ENCODE data around the gene MTREX.
A peak's percentile ranks its signal among the peaks of the same experiment; 100 is the strongest.

MTREX gene

GRCh38 chr5:55345327-55345726 is 37.5 kb downstream of the MTREX start:
- TF ChIP-seq, protein P1, sequence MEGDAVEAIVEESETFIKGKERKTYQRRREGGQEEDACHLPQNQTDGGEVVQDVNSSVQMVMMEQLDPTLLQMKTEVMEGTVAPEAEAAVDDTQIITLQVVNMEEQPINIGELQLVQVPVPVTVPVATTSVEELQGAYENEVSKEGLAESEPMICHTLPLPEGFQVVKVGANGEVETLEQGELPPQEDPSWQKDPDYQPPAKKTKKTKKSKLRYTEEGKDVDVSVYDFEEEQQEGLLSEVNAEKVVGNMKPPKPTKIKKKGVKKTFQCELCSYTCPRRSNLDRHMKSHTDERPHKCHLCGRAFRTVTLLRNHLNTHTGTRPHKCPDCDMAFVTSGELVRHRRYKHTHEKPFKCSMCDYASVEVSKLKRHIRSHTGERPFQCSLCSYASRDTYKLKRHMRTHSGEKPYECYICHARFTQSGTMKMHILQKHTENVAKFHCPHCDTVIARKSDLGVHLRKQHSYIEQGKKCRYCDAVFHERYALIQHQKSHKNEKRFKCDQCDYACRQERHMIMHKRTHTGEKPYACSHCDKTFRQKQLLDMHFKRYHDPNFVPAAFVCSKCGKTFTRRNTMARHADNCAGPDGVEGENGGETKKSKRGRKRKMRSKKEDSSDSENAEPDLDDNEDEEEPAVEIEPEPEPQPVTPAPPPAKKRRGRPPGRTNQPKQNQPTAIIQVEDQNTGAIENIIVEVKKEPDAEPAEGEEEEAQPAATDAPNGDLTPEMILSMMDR (conservative IDR thresholded peaks at IDR 0.05; ENCODE audit: control insufficient read depth, insufficient read depth, low read depth, low read length): no peak
- DNase-seq (ENCODE audit: low read depth): no peak
- no peak overlapping the region for H3K4me3 ChIP-seq (ENCODE audit: control insufficient read depth, low read depth, low read length)

- DNase-seq (ENCODE audit: low read depth): peak; percentile 48
- TF ChIP-seq, protein P1 (conservative IDR thresholded peaks at IDR 0.05; ENCODE audit: control insufficient read depth, insufficient read depth, low read depth, low read length): no peak
- H3K4me3 ChIP-seq (ENCODE audit: control insufficient read depth, low read depth, low read length): no peak overlapping the region
Observed at GRCh38 chr5:55347786-55348185, 40.0 kb downstream of the MTREX start.

DNA sequence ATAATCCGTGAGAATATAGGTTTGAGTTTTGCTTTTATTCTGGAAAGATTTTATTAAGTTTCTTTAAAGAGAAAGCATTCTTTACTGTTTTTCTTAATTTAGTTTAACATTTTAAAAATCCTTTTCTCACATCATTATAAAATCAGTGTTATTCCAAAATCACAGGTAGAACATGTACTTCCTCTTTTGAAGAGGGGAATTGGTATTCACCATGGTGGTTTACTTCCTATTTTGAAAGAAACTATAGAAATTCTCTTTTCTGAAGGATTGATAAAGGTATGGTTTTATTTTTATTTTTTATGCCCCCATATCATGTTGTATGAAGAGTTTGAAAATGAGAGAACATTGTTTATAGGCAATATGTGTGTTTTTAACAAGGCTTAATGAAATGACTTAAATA is 43.0 kb downstream of the MTREX start:
- DNase-seq (ENCODE audit: low read depth): no peak
- TF ChIP-seq, protein P1 (conservative IDR thresholded peaks at IDR 0.05; ENCODE audit: control insufficient read depth, insufficient read depth, low read depth, low read length): no peak
- no peak overlapping the region for H3K4me3 ChIP-seq (ENCODE audit: control insufficient read depth, low read depth, low read length)

DNA sequence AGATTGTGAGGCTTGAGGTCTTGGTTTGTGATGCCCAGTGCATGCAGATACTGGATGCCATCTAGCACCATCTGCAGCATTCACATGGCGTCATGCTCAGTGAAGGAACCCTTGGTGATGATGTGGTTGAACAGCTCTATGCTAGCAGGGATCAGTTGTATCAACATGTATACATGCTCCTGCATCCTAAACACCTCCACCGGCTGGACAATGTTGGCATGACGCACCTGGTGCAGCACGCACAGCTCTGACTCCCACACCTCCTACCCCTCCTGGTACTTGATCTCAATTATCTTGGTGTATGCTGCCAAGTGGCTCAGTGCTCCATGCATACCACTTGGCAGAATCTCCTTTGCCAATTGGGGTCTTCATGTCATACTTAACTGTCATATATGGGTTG is 49.1 kb downstream of the MTREX start:
- no peak overlapping the region for H3K4me3 ChIP-seq (ENCODE audit: control insufficient read depth, low read depth, low read length)
- TF ChIP-seq, protein P1 (conservative IDR thresholded peaks at IDR 0.05; ENCODE audit: control insufficient read depth, insufficient read depth, low read depth, low read length): no peak
- no peak for DNase-seq (ENCODE audit: low read depth)

DNA sequence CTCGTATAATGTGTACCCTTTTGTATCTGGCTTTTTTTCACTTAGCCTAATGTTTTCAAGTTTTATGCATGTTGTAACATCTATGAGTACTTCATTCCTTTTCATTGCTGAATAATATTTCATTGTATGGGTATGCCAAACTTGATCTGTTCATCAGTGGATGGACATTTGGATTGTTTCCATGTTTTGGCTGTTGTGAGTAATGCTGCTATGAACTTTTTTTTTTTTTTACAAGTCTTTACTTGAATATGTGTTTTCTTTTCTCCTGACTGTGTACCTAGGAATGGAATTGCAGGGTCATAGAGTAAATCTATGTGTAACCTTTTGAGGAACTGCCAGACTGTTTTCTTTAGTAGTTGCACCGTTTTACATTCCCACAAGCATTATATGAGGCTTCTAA is 52.4 kb downstream of the MTREX start:
- TF ChIP-seq, protein P1 (conservative IDR thresholded peaks at IDR 0.05; ENCODE audit: control insufficient read depth, insufficient read depth, low read depth, low read length): no peak
- DNase-seq (ENCODE audit: low read depth): peak; percentile 63
- no peak overlapping the region for H3K4me3 ChIP-seq (ENCODE audit: control insufficient read depth, low read depth, low read length)

DNA sequence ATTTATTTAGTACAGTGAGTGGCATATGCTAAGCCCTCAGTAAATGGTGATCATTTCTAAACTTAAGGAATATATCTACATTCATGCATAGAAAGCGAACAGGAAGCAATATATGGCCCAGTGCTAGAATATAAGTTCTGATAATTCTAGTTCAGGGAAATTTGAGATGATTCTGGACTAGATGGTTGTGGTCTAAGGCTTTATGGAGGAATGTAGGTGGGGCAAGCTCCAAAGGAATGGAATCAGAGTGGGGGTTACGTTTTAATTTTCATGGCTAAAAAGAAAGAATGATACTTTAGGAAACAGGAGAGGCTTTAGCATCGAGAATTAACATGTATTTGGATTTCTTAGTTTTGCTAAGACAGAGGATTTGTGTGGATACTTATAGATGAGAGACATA is 56.1 kb downstream of the MTREX start:
- peak; percentile 15 for DNase-seq (ENCODE audit: low read depth)
- H3K4me3 ChIP-seq (ENCODE audit: control insufficient read depth, low read depth, low read length): no peak overlapping the region
- TF ChIP-seq, protein P1 (conservative IDR thresholded peaks at IDR 0.05; ENCODE audit: control insufficient read depth, insufficient read depth, low read depth, low read length): no peak

DNA sequence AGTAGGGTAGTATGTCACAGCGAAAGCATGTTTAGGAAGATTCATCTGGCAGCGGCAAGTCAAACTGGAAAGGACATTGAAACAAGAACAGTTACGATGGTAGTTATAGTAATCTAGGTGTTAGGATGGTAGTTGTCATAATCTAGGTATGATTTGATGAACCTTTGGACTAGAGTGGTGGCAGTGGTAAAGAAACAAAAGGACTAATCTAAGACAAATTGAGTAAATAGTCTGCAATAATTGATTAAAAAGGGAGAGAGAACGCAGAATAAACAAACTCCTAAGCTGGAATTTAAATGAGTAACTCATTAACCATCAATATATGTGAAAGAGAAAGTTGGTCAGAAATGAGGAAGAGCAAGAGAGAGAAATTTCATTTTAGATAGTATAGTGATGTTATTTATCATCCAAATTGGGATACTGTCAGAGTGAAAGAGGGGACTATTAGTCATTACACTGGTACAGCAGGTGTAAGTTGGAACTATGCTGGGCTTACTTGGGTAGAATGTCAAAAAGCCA is 56.8 kb downstream of the MTREX start:
- no peak overlapping the region for H3K4me3 ChIP-seq (ENCODE audit: control insufficient read depth, low read depth, low read length)
- TF ChIP-seq, protein P1 (conservative IDR thresholded peaks at IDR 0.05; ENCODE audit: control insufficient read depth, insufficient read depth, low read depth, low read length): no peak
- DNase-seq (ENCODE audit: low read depth): no peak

Data from fibroblast of mammary gland (primary cell).